DOHH2 (cell line): Measurements from ENCODE around the gene SEPSECS.

Experiments used
- H3F3A ChIP-seq: fragments of 200-600 bp; sonication (generic), shearing (Covaris generic); 2 replicates; pipeline ENCODE4 v1.6.0; 2016; ENCODE audit warnings: antibody characterized with exemption, mild to moderate bottlenecking; ENCODE audit not compliant: control insufficient read depth, insufficient read depth
- H3K27ac ChIP-seq: fragments of 200-600 bp; sonication (generic); 2 replicates; pipeline ENCODE4 v1.5.1; 2014; ENCODE audit warnings: low read depth, mild to moderate bottlenecking, low read length, moderate library complexity
- H3K27me3 ChIP-seq: fragments of 200-600 bp; sonication (generic); 2 replicates; pipeline ENCODE4 v1.6.1; 2014; ENCODE audit warnings: mild to moderate bottlenecking, low read length, mixed read lengths; ENCODE audit not compliant: control insufficient read depth
- H3K36me3 ChIP-seq: fragments of 200-600 bp; sonication (generic); 2 replicates; pipeline ENCODE4 v1.6.1; 2014; ENCODE audit warnings: mild to moderate bottlenecking, low read length, moderate library complexity, mixed read lengths; ENCODE audit not compliant: control insufficient read depth
- H3K4me1 ChIP-seq: fragments of 200-600 bp; sonication (generic); 2 replicates; pipeline ENCODE4 v1.6.1; 2014; ENCODE audit warnings: mild to moderate bottlenecking, low read length, mixed read lengths; ENCODE audit not compliant: control insufficient read depth
- H3K4me2 ChIP-seq: fragments of 200-600 bp; sonication (generic); 2 replicates; pipeline ENCODE4 v1.6.0; 2014; ENCODE audit warnings: mild to moderate bottlenecking, low read length, moderate library complexity
- H3K4me3 ChIP-seq: fragments of 200-600 bp; sonication (generic); 2 replicates; pipeline ENCODE4 v1.5.1; 2014; ENCODE audit warnings: mild to moderate bottlenecking, low read length, mixed read lengths
- H3K79me2 ChIP-seq: fragments of 200-600 bp; sonication (generic); 2 replicates; pipeline ENCODE4 v1.6.1; 2014; ENCODE audit warnings: mild to moderate bottlenecking, low read length, mixed read lengths; ENCODE audit not compliant: control insufficient read depth
- H3K9me2 ChIP-seq: fragments of 200-600 bp; sonication (generic); replicated peaks from 2 replicates; pipeline ENCODE4 v1.6.1; 2014; ENCODE audit warnings: mild to moderate bottlenecking, low read length, mixed read lengths; ENCODE audit not compliant: control insufficient read depth
- H3K9me3 ChIP-seq: fragments of 200-600 bp; sonication (generic); 2 replicates; pipeline ENCODE4 v1.6.1; 2014; ENCODE audit warnings: antibody characterized with exemption, low read length, mixed read lengths; ENCODE audit not compliant: control insufficient read depth, insufficient read depth
- H4K20me1 ChIP-seq: fragments of 200-600 bp; sonication (generic); 2 replicates; pipeline ENCODE4 v1.6.0; 2014; ENCODE audit warnings: low read depth, mild to moderate bottlenecking, antibody characterized with exemption, low read length, moderate library complexity; ENCODE audit not compliant: control insufficient read depth, insufficient read depth
- EZH2phosphoT487 ChIP-seq: fragments of 200-600 bp; sonication (generic); IDR thresholded peaks from 2 replicates; pipeline ENCODE4 v1.6.1; 2017; ENCODE audit warnings: borderline replicate concordance, mild to moderate bottlenecking, antibody characterized with exemption, low read length, moderate library complexity, mixed read lengths
- TF ChIP-seq, protein P1 (sequence below): fragments of 200-600 bp; sonication (generic); IDR thresholded peaks from one replicate; pipeline ENCODE4 v1.5.1; 2014; ENCODE audit warnings: antibody characterized with exemption, mild to moderate bottlenecking, low read depth, low read length; ENCODE audit not compliant: poor library complexity, severe bottlenecking

The SEPSECS gene

DNA sequence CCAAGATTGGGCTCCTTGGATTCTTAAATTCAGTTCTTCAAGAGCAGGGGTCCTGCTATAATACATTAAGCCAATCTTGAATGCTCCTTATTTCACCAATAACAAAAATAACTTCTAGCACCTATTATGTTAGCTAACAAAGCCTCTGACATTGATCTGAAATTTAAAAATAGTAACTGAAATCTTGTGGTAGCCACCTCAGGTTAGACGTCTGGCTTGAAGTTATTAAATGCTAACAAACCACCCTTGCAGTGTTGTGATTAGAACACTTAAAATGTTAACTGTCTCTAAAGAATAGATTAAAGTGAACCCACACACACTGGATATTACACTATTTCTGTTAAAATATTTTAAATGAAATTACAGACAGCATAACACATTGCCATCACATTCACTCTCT lies 79.7 kb downstream of the SEPSECS start:
- no peaks in the 10 kb centered on the region for H4K20me1 ChIP-seq
- no peak overlapping the region for H3K27ac ChIP-seq
- H3K4me1 ChIP-seq, result no peaks in the 10 kb centered on the region
- H3K4me3 ChIP-seq, result no peak overlapping the region
- H3K4me2 ChIP-seq, result no peak overlapping the region
- H3K36me3 ChIP-seq, result no peaks in the 10 kb centered on the region
- no peaks in the 10 kb centered on the region for H3K79me2 ChIP-seq
- 0 out of 2 replicates have a peak, but pooled peaks cover 2% of the 10 kb centered on the region for H3K27me3 ChIP-seq
- H3F3A ChIP-seq, result no peaks in the 10 kb centered on the region
- no peaks in the 10 kb centered on the region for H3K9me3 ChIP-seq
- no peak for TF ChIP-seq EZH2phosphoT487
- TF ChIP-seq, protein P1, sequence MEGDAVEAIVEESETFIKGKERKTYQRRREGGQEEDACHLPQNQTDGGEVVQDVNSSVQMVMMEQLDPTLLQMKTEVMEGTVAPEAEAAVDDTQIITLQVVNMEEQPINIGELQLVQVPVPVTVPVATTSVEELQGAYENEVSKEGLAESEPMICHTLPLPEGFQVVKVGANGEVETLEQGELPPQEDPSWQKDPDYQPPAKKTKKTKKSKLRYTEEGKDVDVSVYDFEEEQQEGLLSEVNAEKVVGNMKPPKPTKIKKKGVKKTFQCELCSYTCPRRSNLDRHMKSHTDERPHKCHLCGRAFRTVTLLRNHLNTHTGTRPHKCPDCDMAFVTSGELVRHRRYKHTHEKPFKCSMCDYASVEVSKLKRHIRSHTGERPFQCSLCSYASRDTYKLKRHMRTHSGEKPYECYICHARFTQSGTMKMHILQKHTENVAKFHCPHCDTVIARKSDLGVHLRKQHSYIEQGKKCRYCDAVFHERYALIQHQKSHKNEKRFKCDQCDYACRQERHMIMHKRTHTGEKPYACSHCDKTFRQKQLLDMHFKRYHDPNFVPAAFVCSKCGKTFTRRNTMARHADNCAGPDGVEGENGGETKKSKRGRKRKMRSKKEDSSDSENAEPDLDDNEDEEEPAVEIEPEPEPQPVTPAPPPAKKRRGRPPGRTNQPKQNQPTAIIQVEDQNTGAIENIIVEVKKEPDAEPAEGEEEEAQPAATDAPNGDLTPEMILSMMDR, result no peak
- no peaks in the 10 kb centered on the region for H3K9me2 ChIP-seq

DNA sequence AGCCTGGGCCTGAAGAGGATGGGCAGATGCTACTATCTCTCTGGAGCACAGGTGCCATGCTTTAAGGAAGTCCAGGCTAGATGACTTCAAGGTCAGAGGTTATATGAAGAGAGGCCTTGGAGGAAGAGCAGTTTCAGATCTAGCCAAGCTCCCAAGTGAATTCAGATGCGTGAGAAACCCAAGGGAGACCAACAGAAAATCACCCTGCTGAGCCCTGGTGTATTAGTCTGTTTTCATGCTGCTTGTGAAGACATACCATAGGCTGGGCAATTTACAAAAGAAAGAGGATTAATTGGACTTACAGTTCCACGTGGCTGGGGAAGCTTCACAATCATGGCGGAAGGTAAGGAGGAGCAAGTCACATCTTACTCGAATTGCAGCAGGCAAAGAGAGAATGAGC lies 81.7 kb downstream of the SEPSECS start:
- H3F3A ChIP-seq, result no peaks in the 10 kb centered on the region
- no peak overlapping the region for H3K4me3 ChIP-seq
- no peaks in the 10 kb centered on the region for H3K36me3 ChIP-seq
- no peaks in the 10 kb centered on the region for H3K79me2 ChIP-seq
- no peak overlapping the region for H3K27ac ChIP-seq
- no peak overlapping the region for H3K4me2 ChIP-seq
- no peaks in the 10 kb centered on the region for H4K20me1 ChIP-seq
- H3K4me1 ChIP-seq, result no peaks in the 10 kb centered on the region
- TF ChIP-seq EZH2phosphoT487, result no peak
- TF ChIP-seq, protein P1, result no peak
- H3K9me3 ChIP-seq, result no peaks in the 10 kb centered on the region
- 0 out of 2 replicates have a peak, but pooled peaks cover 2% of the 10 kb centered on the region for H3K27me3 ChIP-seq
- no peaks in the 10 kb centered on the region for H3K9me2 ChIP-seq

DNA sequence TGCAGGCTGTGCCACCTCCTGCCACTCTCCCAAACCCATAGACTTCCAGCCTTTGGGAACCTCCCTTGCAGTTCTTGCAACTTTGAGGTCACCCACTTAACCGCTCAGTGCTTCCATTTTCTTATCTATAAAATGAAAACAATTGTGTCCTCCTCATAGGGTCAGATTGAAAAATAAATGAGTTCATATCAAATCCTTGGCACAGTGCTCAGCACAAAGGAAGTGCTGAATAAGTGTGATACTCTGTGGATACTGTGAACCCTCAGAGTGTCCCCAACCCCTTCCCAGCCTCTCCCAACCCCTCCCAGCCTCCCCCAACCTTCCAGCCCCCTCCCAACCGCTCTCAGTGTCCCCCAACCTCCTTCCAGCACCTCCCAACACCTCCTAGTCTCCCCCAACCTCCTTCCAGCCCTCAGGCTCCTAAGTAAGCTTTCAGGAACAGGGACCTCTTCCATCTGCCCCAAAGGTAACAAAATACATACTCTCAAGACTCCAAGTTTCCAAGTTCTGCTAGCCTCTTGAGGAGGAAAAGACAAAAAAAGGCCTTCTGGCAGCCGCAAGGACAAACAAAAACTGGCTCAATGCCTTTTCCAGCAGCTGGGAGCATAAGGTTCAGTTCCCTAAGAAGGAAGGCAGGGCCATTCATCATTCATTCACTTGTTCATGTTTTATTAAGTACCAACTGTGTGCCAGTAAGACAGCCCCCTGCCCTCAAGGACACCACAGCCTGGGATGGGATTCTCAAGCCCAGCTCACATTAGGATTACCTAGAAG lies 83.4 kb downstream of the SEPSECS start:
- Histone ChIP-seq H3K27me3 (0 out of 2 replicates have a peak, but pooled peaks cover 2% of the 10 kb centered on the region), H3K9me3 (no peaks in the 10 kb centered on the region), H3K4me2 (no peak overlapping the region), H3K36me3 (no peaks in the 10 kb centered on the region), H3F3A (no peaks in the 10 kb centered on the region), H3K9me2 (no peaks in the 10 kb centered on the region), H3K4me1 (no peaks in the 10 kb centered on the region), H4K20me1 (no peaks in the 10 kb centered on the region), H3K27ac (no peak overlapping the region), H3K4me3 (no peak overlapping the region), H3K79me2 (no peaks in the 10 kb centered on the region)
- TF ChIP-seq, protein P1, result no peak
- no peak for TF ChIP-seq EZH2phosphoT487
